Loucy (cell line): ENCODE data around the gene PDRG1.

Source experiments
- H2AFZ ChIP-seq: fragments of 200-600 bp; sonication (generic); 2 replicates; pipeline ENCODE4 v1.6.0; 2016; ENCODE audit warnings: antibody characterized with exemption, mild to moderate bottlenecking, low read length, moderate library complexity
- H3F3A ChIP-seq: fragments of 200-600 bp; 2 replicates; pipeline ENCODE4 v1.6.0; 2016; ENCODE audit warnings: antibody characterized with exemption, low read depth, mild to moderate bottlenecking
- H3K27me3 ChIP-seq: fragments of 200-600 bp; sonication (generic); 2 replicates; pipeline ENCODE4 v1.6.1; 2014; ENCODE audit warnings: low read length, mild to moderate bottlenecking; ENCODE audit not compliant: insufficient read depth, poor library complexity, severe bottlenecking
- H3K36me3 ChIP-seq: fragments of 200-600 bp; sonication (generic); 2 replicates; pipeline ENCODE4 v1.6.1; 2016; ENCODE audit warnings: low read length; ENCODE audit not compliant: insufficient read depth
- H3K4me1 ChIP-seq: fragments of 200-600 bp; sonication (generic); 2 replicates; pipeline ENCODE4 v1.5.1; 2014; ENCODE audit warnings: low read length, mild to moderate bottlenecking; ENCODE audit not compliant: insufficient read depth, poor library complexity, severe bottlenecking
- H3K4me2 ChIP-seq: fragments of 200-600 bp; sonication (generic); 2 replicates; pipeline ENCODE4 v1.6.0; 2014; ENCODE audit warnings: antibody characterized with exemption, low read length, low read depth, mild to moderate bottlenecking; ENCODE audit not compliant: poor library complexity, severe bottlenecking
- H3K4me3 ChIP-seq: fragments of 200-600 bp; sonication (generic); 2 replicates; pipeline ENCODE4 v1.5.1; 2014; ENCODE audit warnings: low read length, mild to moderate bottlenecking, mixed read lengths; ENCODE audit not compliant: poor library complexity, severe bottlenecking
- H3K79me2 ChIP-seq: fragments of 200-600 bp; sonication (generic); 2 replicates; pipeline ENCODE4 v1.6.1; 2014; ENCODE audit warnings: low read length; ENCODE audit not compliant: insufficient read depth
- H3K9ac ChIP-seq: fragments of 200-600 bp; sonication (generic); 2 replicates; pipeline ENCODE4 v1.6.0; 2014; ENCODE audit warnings: mild to moderate bottlenecking, low read depth, low read length, moderate library complexity; ENCODE audit not compliant: poor library complexity, severe bottlenecking
- H3K9me2 ChIP-seq: fragments of 200-600 bp; sonication (generic); replicated peaks from 2 replicates; pipeline ENCODE4 v1.6.1; 2016; ENCODE audit warnings: low read depth, low read length, mixed read lengths
- H3K9me3 ChIP-seq: fragments of 200-600 bp; sonication (generic); 2 replicates; pipeline ENCODE4 v1.6.1; 2014; ENCODE audit warnings: mild to moderate bottlenecking, antibody characterized with exemption, low read length, low read depth; ENCODE audit not compliant: insufficient read depth
- H4K20me1 ChIP-seq: fragments of 200-600 bp; sonication (generic); 2 replicates; pipeline ENCODE4 v1.6.0; 2014; ENCODE audit warnings: antibody characterized with exemption, low read length, mild to moderate bottlenecking; ENCODE audit not compliant: insufficient read depth, poor library complexity, severe bottlenecking
- CTCF ChIP-seq: fragments of 200-600 bp; sonication (generic); conservative IDR thresholded peaks from 2 replicates; pipeline ENCODE4 v1.5.1; 2014; ENCODE audit warnings: mild to moderate bottlenecking, antibody characterized with exemption, low read length
- EZH2phosphoT487 ChIP-seq: fragments of 200-600 bp; IDR thresholded peaks from 2 replicates; pipeline ENCODE4 v1.6.1; 2018; ENCODE audit warnings: antibody characterized with exemption, mild to moderate bottlenecking, moderate library complexity, borderline replicate concordance

Gene PDRG1

DNA sequence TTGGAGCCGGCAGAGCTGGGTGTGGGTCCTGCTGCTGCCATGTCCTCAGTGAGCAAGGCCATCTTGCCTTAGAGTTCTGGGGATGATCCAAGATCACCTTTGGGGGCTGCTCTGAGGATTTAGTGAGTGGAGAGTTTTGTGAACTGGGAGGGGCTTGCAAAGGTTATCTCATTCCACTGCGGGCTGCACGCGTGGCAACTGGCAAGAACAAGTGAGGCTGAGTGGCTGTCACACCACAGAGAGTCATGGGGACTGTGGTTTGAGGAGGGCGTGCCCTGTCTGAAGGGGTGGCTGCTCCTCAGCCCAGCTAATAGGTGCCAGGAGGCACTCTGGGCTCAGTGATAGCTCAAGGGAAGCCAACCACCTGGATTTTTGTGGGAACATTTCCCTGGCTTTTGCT, 43.8 kb downstream of the PDRG1 start:
- no peaks in the 10 kb centered on the region for H3F3A ChIP-seq
- no peaks in the 10 kb centered on the region for H3K9me3 ChIP-seq
- H3K4me2 ChIP-seq, result no peak overlapping the region
- no peaks in the 10 kb centered on the region for H3K27me3 ChIP-seq
- TF ChIP-seq CTCF, result no peak
- TF ChIP-seq EZH2phosphoT487, result no peak
- peak overlapping the region; percentile 36; the same call in 1 of the 2 replicates for H2AFZ ChIP-seq
- H3K4me3 ChIP-seq, result no peak overlapping the region
- H3K9me2 ChIP-seq, result no peaks in the 10 kb centered on the region
- H3K9ac ChIP-seq, result no peak overlapping the region
- no peaks in the 10 kb centered on the region for H4K20me1 ChIP-seq
- H3K36me3 ChIP-seq, result no peaks in the 10 kb centered on the region
- no peaks in the 10 kb centered on the region for H3K79me2 ChIP-seq
- H3K4me1 ChIP-seq, result no peaks in the 10 kb centered on the region

DNA sequence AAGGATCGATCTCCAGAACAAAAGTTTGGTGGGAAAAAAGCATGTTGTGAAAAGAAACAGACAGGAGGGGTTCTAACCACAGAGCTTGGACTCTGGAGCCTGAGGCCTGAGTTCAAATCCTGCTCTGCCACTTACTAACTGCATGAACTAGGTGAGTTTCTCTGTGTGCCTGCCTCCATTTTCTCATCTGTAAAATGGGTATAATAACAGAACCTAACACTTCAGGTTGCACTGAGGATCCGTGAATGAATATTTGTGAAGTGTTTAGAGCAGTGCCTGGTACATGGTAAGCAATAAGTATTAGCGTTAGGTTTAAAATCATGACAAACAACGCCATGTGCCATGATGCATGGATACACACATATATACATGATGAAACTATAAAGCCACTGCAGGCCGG, 44.8 kb downstream of the PDRG1 start:
- Histone ChIP-seq H3K4me3 (no peak overlapping the region), H3K9ac (no peak overlapping the region), H3K9me3 (no peaks in the 10 kb centered on the region), H4K20me1 (no peaks in the 10 kb centered on the region), H3K4me2 (no peak overlapping the region), H3F3A (no peaks in the 10 kb centered on the region), H3K4me1 (no peaks in the 10 kb centered on the region), H3K79me2 (no peaks in the 10 kb centered on the region), H3K27me3 (no peaks in the 10 kb centered on the region), H3K36me3 (no peaks in the 10 kb centered on the region), H3K9me2 (no peaks in the 10 kb centered on the region), H2AFZ (no peak overlapping the region)
- TF ChIP-seq EZH2phosphoT487, result no peak
- TF ChIP-seq CTCF, result no peak

GRCh38 chr20:31906001-31906400, 45.8 kb downstream of the PDRG1 start:
- Histone ChIP-seq H3K4me3 (no peak overlapping the region), H3K36me3 (no peaks in the 10 kb centered on the region), H3K9ac (no peak overlapping the region), H2AFZ (no peak overlapping the region), H3F3A (no peaks in the 10 kb centered on the region), H3K79me2 (no peaks in the 10 kb centered on the region), H3K4me2 (no peak overlapping the region), H4K20me1 (no peaks in the 10 kb centered on the region), H3K27me3 (no peaks in the 10 kb centered on the region), H3K9me2 (no peaks in the 10 kb centered on the region), H3K9me3 (no peaks in the 10 kb centered on the region), H3K4me1 (no peaks in the 10 kb centered on the region)
- TF ChIP-seq CTCF (no peak), EZH2phosphoT487 (no peak)
